Measurements from ENCODE around the gene LCMT1. TPM values are rescaled to one million over a fixed set of nuclear protein-coding genes. Genes with fewer than 3 reads are reported as not detected.
"Not testable (repeated sequence)": the region's sequence is repeated elsewhere in the genome, so short reads cannot be mapped to it uniquely, and the experiment has no call there.

The LCMT1 gene
- polyA plus RNA-seq, 3 donors from 2014 or later = 40.0 to 55.1 (median 54.7) TPM

GRCh38 chr16:25167920-25168319, 56.4 kb downstream of the LCMT1 start:
- DNase-seq; H3K4me1 Mint-ChIP-seq; H3K4me3 Mint-ChIP-seq; H3K27me3 Mint-ChIP-seq (ENCODE audit: low read depth in 3 of 3); H3K9me3 Mint-ChIP-seq; H3K27ac Mint-ChIP-seq: not testable (repeated sequence)
- H3K36me3 Mint-ChIP-seq = peaks cover 39 to 68% (median 49%) of the 10 kb centered on the region in 3 donors

GRCh38 chr16:25171390-25171789, 59.8 kb downstream of the LCMT1 start:
- Mint-ChIP-seq H3K36me3 (peaks cover 33 to 58% (median 44%) of the 10 kb centered on the region in 3 donors), H3K27me3 (ENCODE audit: low read depth in 3 of 3) (peaks cover 0 to 2% (median 1%) of the 10 kb centered on the region in 3 donors)
- DNase-seq = no peak

GRCh38 chr16:25172831-25173230, 61.3 kb downstream of the LCMT1 start:
- H3K9me3 Mint-ChIP-seq = no peaks in the 10 kb centered on the region
- H3K27ac Mint-ChIP-seq = peak overlapping the region in 1 of 6 donors; percentile 20
- peaks cover 39 to 52% (median 40%) of the 10 kb centered on the region in 3 donors for H3K36me3 Mint-ChIP-seq

More at GRCh38 chr16:25171390-25171789, 59.8 kb downstream of the LCMT1 start:
- H3K4me3 Mint-ChIP-seq = no peak overlapping the region
- no peaks in the 10 kb centered on the region for H3K9me3 Mint-ChIP-seq
- no peaks in the 10 kb centered on the region for H3K4me1 Mint-ChIP-seq
- H3K27ac Mint-ChIP-seq = no peak overlapping the region

GRCh38 chr16:25174285-25174684, 62.7 kb downstream of the LCMT1 start:
- H3K9me3 Mint-ChIP-seq = no peaks in the 10 kb centered on the region
- H3K27ac Mint-ChIP-seq = no peak overlapping the region
- no peak for DNase-seq
- H3K4me3 Mint-ChIP-seq = no peak overlapping the region
- peaks cover 0 to 14% of the 10 kb centered on the region in 2 donors for H3K4me1 Mint-ChIP-seq
- peaks cover 0 to 2% (median 1%) of the 10 kb centered on the region in 3 donors for H3K27me3 Mint-ChIP-seq (ENCODE audit: low read depth in 3 of 3)
- H3K36me3 Mint-ChIP-seq = peaks cover 38 to 46% (median 45%) of the 10 kb centered on the region in 3 donors

More at GRCh38 chr16:25172831-25173230, 61.3 kb downstream of the LCMT1 start:
- DNase-seq = no peak
- Mint-ChIP-seq H3K27me3 (ENCODE audit: low read depth in 3 of 3) (peaks cover 0 to 2% (median 1%) of the 10 kb centered on the region in 3 donors), H3K4me3 (no peak overlapping the region), H3K4me1 (peaks cover 0 to 7% of the 10 kb centered on the region in 2 donors)

GRCh38 chr16:25176136-25176535, 64.6 kb downstream of the LCMT1 start:
- Mint-ChIP-seq H3K36me3 (peaks cover 26 to 33% (median 32%) of the 10 kb centered on the region in 3 donors), H3K4me1 (peaks cover 0 to 14% of the 10 kb centered on the region in 2 donors), H3K4me3 (no peak overlapping the region), H3K9me3 (no peaks in the 10 kb centered on the region), H3K27me3 (ENCODE audit: low read depth in 3 of 3) (peaks cover 0 to 2% (median 1%) of the 10 kb centered on the region in 3 donors), H3K27ac (no peak overlapping the region)
- DNase-seq = no peak

- Mint-ChIP-seq H3K4me1 (peaks cover 0 to 14% of the 10 kb centered on the region in 2 donors), H3K9me3 (no peaks in the 10 kb centered on the region), H3K27ac (peak overlapping the region in 2 of 6 donors; percentile 45 to 74), H3K36me3 (peaks cover 20 to 25% (median 24%) of the 10 kb centered on the region in 3 donors), H3K27me3 (ENCODE audit: low read depth in 3 of 3) (peaks cover 0 to 2% (median 1%) of the 10 kb centered on the region in 3 donors), H3K4me3 (no peak overlapping the region)
- no peak for DNase-seq
Observed at GRCh38 chr16:25177512-25177830, 65.9 kb downstream of the LCMT1 start.

GRCh38 chr16:25177831-25178688, 66.5 kb downstream of the LCMT1 start:
- Mint-ChIP-seq H3K27ac (peak overlapping the region in 2 of 6 donors; percentile 45 to 74), H3K27me3 (ENCODE audit: low read depth in 3 of 3) (peaks cover 0 to 2% (median 1%) of the 10 kb centered on the region in 3 donors), H3K36me3 (peaks cover 16 to 20% (median 20%) of the 10 kb centered on the region in 3 donors), H3K9me3 (no peaks in the 10 kb centered on the region), H3K4me1 (peaks cover 0 to 14% of the 10 kb centered on the region in 2 donors), H3K4me3 (peak overlapping the region in 2 of 5 donors; percentile 43 to 46)
- no peak for DNase-seq

- DNase-seq; H3K27me3 Mint-ChIP-seq (ENCODE audit: low read depth in 3 of 3); H3K9me3 Mint-ChIP-seq; H3K4me3 Mint-ChIP-seq: not testable (repeated sequence)
- Mint-ChIP-seq H3K27ac (peak overlapping the region in 1 of 6 donors; percentile 8), H3K4me1 (peaks cover 0 to 14% of the 10 kb centered on the region in 2 donors), H3K36me3 (peaks cover 9 to 13% (median 12%) of the 10 kb centered on the region in 3 donors)
Observed at GRCh38 chr16:25181236-25181635, 69.7 kb downstream of the LCMT1 start.

- no peaks in the 10 kb centered on the region for H3K36me3 Mint-ChIP-seq
- H3K4me1 Mint-ChIP-seq = no peaks in the 10 kb centered on the region
- H3K9me3 Mint-ChIP-seq = no peaks in the 10 kb centered on the region
- no peak overlapping the region for H3K27ac Mint-ChIP-seq
- peaks cover 0 to 1% (median 0%) of the 10 kb centered on the region in 3 donors for H3K27me3 Mint-ChIP-seq (ENCODE audit: low read depth in 3 of 3)
- no peak overlapping the region for H3K4me3 Mint-ChIP-seq
- no peak for DNase-seq
Observed at GRCh38 chr16:25184771-25185170, 73.2 kb downstream of the LCMT1 start.

GRCh38 chr16:25187491-25187795, 75.9 kb downstream of the LCMT1 start:
- Mint-ChIP-seq H3K4me1 (no peaks in the 10 kb centered on the region), H3K9me3 (no peaks in the 10 kb centered on the region), H3K4me3 (no peak overlapping the region)

GRCh38 chr16:25189305-25189704, 77.8 kb downstream of the LCMT1 start:
- H3K9me3 Mint-ChIP-seq = no peaks in the 10 kb centered on the region
- H3K4me3 Mint-ChIP-seq = no peak overlapping the region
- H3K27ac Mint-ChIP-seq = no peak overlapping the region
- peaks cover 0 to 1% (median 0%) of the 10 kb centered on the region in 3 donors for H3K27me3 Mint-ChIP-seq (ENCODE audit: low read depth in 3 of 3)
- no peaks in the 10 kb centered on the region for H3K36me3 Mint-ChIP-seq
- DNase-seq = no peak
- no peaks in the 10 kb centered on the region for H3K4me1 Mint-ChIP-seq

More at GRCh38 chr16:25187491-25187795, 75.9 kb downstream of the LCMT1 start:
- no peak for DNase-seq
- Mint-ChIP-seq H3K27me3 (ENCODE audit: low read depth in 3 of 3) (peaks cover 0 to 1% (median 0%) of the 10 kb centered on the region in 3 donors), H3K27ac (peak overlapping the region in 1 of 6 donors; percentile 12), H3K36me3 (no peaks in the 10 kb centered on the region)

GRCh38 chr16:25192096-25192495, 80.6 kb downstream of the LCMT1 start:
- peaks cover 0 to 2% (median 0%) of the 10 kb centered on the region in 3 donors for H3K27me3 Mint-ChIP-seq (ENCODE audit: low read depth in 3 of 3)
- H3K36me3 Mint-ChIP-seq = no peaks in the 10 kb centered on the region
- H3K4me3 Mint-ChIP-seq = no peak overlapping the region
- no peak for DNase-seq
- H3K9me3 Mint-ChIP-seq = no peaks in the 10 kb centered on the region
- no peak overlapping the region for H3K27ac Mint-ChIP-seq
- H3K4me1 Mint-ChIP-seq = no peaks in the 10 kb centered on the region

GRCh38 chr16:25194273-25194878, 82.8 kb downstream of the LCMT1 start:
- H3K27ac Mint-ChIP-seq = no peak overlapping the region
- H3K4me3 Mint-ChIP-seq = no peak overlapping the region
- H3K4me1 Mint-ChIP-seq = no peaks in the 10 kb centered on the region
- no peak for DNase-seq
- no peaks in the 10 kb centered on the region for H3K36me3 Mint-ChIP-seq
- no peaks in the 10 kb centered on the region for H3K9me3 Mint-ChIP-seq
- H3K27me3 Mint-ChIP-seq (ENCODE audit: low read depth in 3 of 3) = peaks cover 0 to 4% (median under 1%) of the 10 kb centered on the region in 3 donors

GRCh38 chr16:25198021-25198420, 86.5 kb downstream of the LCMT1 start:
- H3K27me3 Mint-ChIP-seq (ENCODE audit: low read depth in 3 of 3) = peaks cover 0 to 4% (median 1%) of the 10 kb centered on the region in 3 donors
- no peak overlapping the region for H3K27ac Mint-ChIP-seq
- no peaks in the 10 kb centered on the region for H3K4me1 Mint-ChIP-seq
- no peaks in the 10 kb centered on the region for H3K9me3 Mint-ChIP-seq
- no peak overlapping the region for H3K4me3 Mint-ChIP-seq
- no peak for DNase-seq
- no peaks in the 10 kb centered on the region for H3K36me3 Mint-ChIP-seq

Data from immature natural killer cell (primary cell).